B cell (primary cell): ENCODE measurements around the gene NOS1. TPM values are rescaled to one million over a fixed set of nuclear protein-coding genes. Genes with fewer than 3 reads are reported as not detected.
"Not testable (repeated sequence)": the region's sequence is repeated elsewhere in the genome, so short reads cannot be mapped to it uniquely, and the experiment has no call there.

ENCODE experiments used
- ATAC-seq: fragments of 200-7000 bp; cut with Tn5 transposase; one replicate; pipeline ENCODE4 v1.10.0; 2021; ENCODE audit warnings: low read depth, mild to moderate bottlenecking, moderate number of reproducible peaks, moderate library complexity
- CTCF ChIA-PET: fragments of 350-600 bp; sonication (Branson Sonifier 250); formaldehyde crosslinking; loops from one replicate; lab custom pipeline; 2021; ENCODE audit warnings: antibody characterized with exemption, inconsistent platforms; lab: Charles Lee
- POLR2A ChIA-PET: fragments of 350-600 bp; sonication (Branson Sonifier 250); formaldehyde crosslinking; loops from one replicate; lab custom pipeline; 2021; ENCODE audit warnings: antibody characterized with exemption; lab: Charles Lee
- DNase-seq: peaks from one replicate; pipeline ENCODE4 v3.0.0; 2013
- H2AFZ ChIP-seq: 2 replicates; pipeline ENCODE4 v1.6.1; 2012; ENCODE audit warnings: mild to moderate bottlenecking, low read depth, low read length; ENCODE audit not compliant: insufficient read depth, poor library complexity, severe bottlenecking
- H3K27ac ChIP-seq, 2 donors: 1 replicate in 1 of 2; 2 replicates in 1 of 2; pipeline ENCODE4 v1.5.1; 2012 to 2013; ENCODE audit warnings: low read length in 2 of 2, mild to moderate bottlenecking in 2 of 2, moderate library complexity in 1 of 2
- H3K27me3 ChIP-seq, 4 experiments: fragments of 200-600 bp in 1 of 4; sonication (generic) in 1 of 4; replicated peaks in 1 of 4; 1 replicate in 2 of 4; 2 replicates in 2 of 4; pipeline versions ENCODE4 v1.6.1 to v1.7.0; 2013 to 2016; ENCODE audit warnings: low read length in 3 of 4, mild to moderate bottlenecking in 2 of 4, mixed read lengths in 1 of 4, moderate library complexity in 1 of 4; ENCODE audit not compliant: insufficient read depth in 4 of 4, control insufficient read depth in 3 of 4; ENCODE audit errors: control extremely low read depth in 1 of 4
- H3K36me3 ChIP-seq, 2 experiments: replicated peaks in 1 of 2; 1 replicate in 1 of 2; 2 replicates in 1 of 2; pipeline versions ENCODE4 v1.6.1 to v1.7.1; 2013; ENCODE audit warnings: low read length in 1 of 2; ENCODE audit not compliant: insufficient read depth in 2 of 2, control insufficient read depth in 1 of 2; ENCODE audit errors: control extremely low read depth in 1 of 2, extremely low read depth in 1 of 2
- H3K4me1 ChIP-seq, 2 donors: fragments of 200-600 bp in 1 of 2; sonication (generic) in 1 of 2; 1 replicate in 1 of 2; 2 replicates in 1 of 2; pipeline versions ENCODE4 v1.5.1 to v1.6.1; 2013 to 2017; ENCODE audit warnings: low read length in 2 of 2; ENCODE audit not compliant: control insufficient read depth in 2 of 2, insufficient read depth in 2 of 2
- H3K4me2 ChIP-seq: replicated peaks from 2 replicates; pipeline ENCODE3; 2012; ENCODE audit warnings: mild to moderate bottlenecking, low read depth, low read length; ENCODE audit not compliant: poor library complexity, severe bottlenecking
- H3K4me3 ChIP-seq, 5 experiments: fragments of 200-600 bp in 1 of 5; sonication (generic) in 1 of 5; 1 replicate in 3 of 5; 2 replicates in 2 of 5; pipeline versions ENCODE4 v1.5.1 to v1.7.0; 2011 to 2016; ENCODE audit warnings: low read length in 4 of 5, mild to moderate bottlenecking in 4 of 5, low read depth in 2 of 5, control low read depth in 1 of 5, moderate library complexity in 1 of 5; ENCODE audit not compliant: insufficient read depth in 1 of 5; ENCODE audit errors: control extremely low read depth in 1 of 5, extremely low read depth in 1 of 5
- H3K79me2 ChIP-seq: fragments of 200-600 bp; sonication (generic); one replicate; pipeline ENCODE4 v1.6.0; 2016; ENCODE audit warnings: low read length; ENCODE audit not compliant: control insufficient read depth, insufficient read depth
- H3K9ac ChIP-seq: fragments of 200-600 bp; sonication (generic); 2 replicates; pipeline ENCODE4 v1.6.1; 2017; ENCODE audit warnings: mild to moderate bottlenecking, low read length, moderate library complexity
- H3K9me3 ChIP-seq, 3 donors: one replicate each; pipeline versions ENCODE4 v1.6.1 to v1.7.1; 2013; ENCODE audit warnings: low read length in 2 of 3; ENCODE audit not compliant: control insufficient read depth in 2 of 3, insufficient read depth in 1 of 3; ENCODE audit errors: control extremely low read depth in 1 of 3
- H4K20me1 ChIP-seq: 2 replicates; pipeline ENCODE4 v1.6.0; 2012; ENCODE audit warnings: mild to moderate bottlenecking, low read length; ENCODE audit not compliant: insufficient read depth, control insufficient read depth, poor library complexity, severe bottlenecking
- H3K27ac Mint-ChIP-seq: one replicate; pipeline ENCODE4 v1.8.0; 2021; ENCODE audit warnings: mixed read lengths
- H3K27me3 Mint-ChIP-seq: one replicate; pipeline ENCODE4 v1.8.0; 2021; ENCODE audit warnings: mixed read lengths
- H3K4me1 Mint-ChIP-seq: one replicate; pipeline ENCODE4 v1.8.0; 2021; ENCODE audit warnings: mixed read lengths
- H3K4me3 Mint-ChIP-seq: one replicate; pipeline ENCODE4 v1.8.0; 2021; ENCODE audit warnings: mixed read lengths
- H3K9me3 Mint-ChIP-seq: one replicate; pipeline ENCODE4 v1.8.0; 2022; ENCODE audit warnings: mixed read lengths; ENCODE audit not compliant: insufficient read depth
- EZH2 ChIP-seq: IDR thresholded peaks from 2 replicates; pipeline ENCODE4 v1.6.1; 2012; ENCODE audit warnings: borderline replicate concordance, low read depth, mild to moderate bottlenecking, moderate library complexity, low read length; ENCODE audit not compliant: insufficient read depth, poor library complexity, severe bottlenecking
- WGBS: methylation state at CpG from one replicate; pipeline ENCODE4 v1.1.5; 2013; ENCODE audit warnings: missing lambda C conversion rate; ENCODE audit not compliant: insufficient coverage; 5-methylcytosine and 5-hydroxymethylcytosine counted together
- intact Hi-C: fragments of 100-400 bp; cut with micrococcal nuclease; formaldehyde crosslinking; loops from one replicate; pipeline ENCODE4 v1.10.0; 2022
- polyA plus RNA-seq: library from polyadenylated mRNA; depleted of rRNA; stranded (reverse); fragments of >200 nt; gene quantifications from 2 replicates; pipeline ENCODE4 v1.2.3, GENCODE V29; 2012
- total RNA-seq, 2 donors: library from RNA; stranded (reverse); fragments of 120-200 nt in 1 of 2; gene quantifications; 1 replicate in 1 of 2; 2 replicates in 1 of 2; pipeline versions ENCODE4 v1.2.3 to v1.2.4, GENCODE V29; 2013 to 2022
- TF ChIP-seq, protein P1 (sequence below): fragments of 200-600 bp; IDR thresholded peaks from one replicate; pipeline ENCODE4 v1.8.0; 2022; ENCODE audit warnings: antibody characterized with exemption, mild to moderate bottlenecking

Gene NOS1
- total and polyA plus RNA-seq, 2 donors (not counting 1 experiment from before 2014, with no cell fraction given), result not detected

GRCh38 chr12:117202556-117202955 is 158.9 kb downstream of the NOS1 start:
- CTCF ChIA-PET, result interaction anchor here (0.5 to 1.3 kb wide), 2 partner anchors 9 to 672 kb away, joined by 4 to 7 read pairs; no protein-coding TSS in a partner anchor
- H3K79me2 ChIP-seq, result no peaks in the 10 kb centered on the region
- ATAC-seq (no peak), DNase-seq (no peak)
- no peak overlapping the region for H3K4me3 Mint-ChIP-seq
- H3K27me3 ChIP-seq, result peaks cover 0 to 8% (median 3%) of the 10 kb centered on the region in 4 experiments
- no peak overlapping the region for H2AFZ ChIP-seq
- H3K4me1 ChIP-seq, result no peaks in the 10 kb centered on the region
- H4K20me1 ChIP-seq, result no peaks in the 10 kb centered on the region
- intact Hi-C loops, result no loop called here
- no peaks in the 10 kb centered on the region for H3K36me3 ChIP-seq
- no peak overlapping the region for H3K4me3 ChIP-seq
- POLR2A ChIA-PET, result no interaction called here
- peaks cover 0 to 4% (median 0%) of the 10 kb centered on the region in 3 donors for H3K9me3 ChIP-seq
- no peak overlapping the region for H3K9ac ChIP-seq
- H3K27me3 Mint-ChIP-seq, result peaks cover 35% of the 10 kb centered on the region
- WGBS, result 85% methylated on average over 9 of the region's 9 CpGs
- H3K27ac ChIP-seq, result no peak overlapping the region
- H3K4me1 Mint-ChIP-seq, result no peaks in the 10 kb centered on the region
- H3K4me2 ChIP-seq, result no peak overlapping the region
- no peaks in the 10 kb centered on the region for H3K9me3 Mint-ChIP-seq
- TF ChIP-seq, protein P1, sequence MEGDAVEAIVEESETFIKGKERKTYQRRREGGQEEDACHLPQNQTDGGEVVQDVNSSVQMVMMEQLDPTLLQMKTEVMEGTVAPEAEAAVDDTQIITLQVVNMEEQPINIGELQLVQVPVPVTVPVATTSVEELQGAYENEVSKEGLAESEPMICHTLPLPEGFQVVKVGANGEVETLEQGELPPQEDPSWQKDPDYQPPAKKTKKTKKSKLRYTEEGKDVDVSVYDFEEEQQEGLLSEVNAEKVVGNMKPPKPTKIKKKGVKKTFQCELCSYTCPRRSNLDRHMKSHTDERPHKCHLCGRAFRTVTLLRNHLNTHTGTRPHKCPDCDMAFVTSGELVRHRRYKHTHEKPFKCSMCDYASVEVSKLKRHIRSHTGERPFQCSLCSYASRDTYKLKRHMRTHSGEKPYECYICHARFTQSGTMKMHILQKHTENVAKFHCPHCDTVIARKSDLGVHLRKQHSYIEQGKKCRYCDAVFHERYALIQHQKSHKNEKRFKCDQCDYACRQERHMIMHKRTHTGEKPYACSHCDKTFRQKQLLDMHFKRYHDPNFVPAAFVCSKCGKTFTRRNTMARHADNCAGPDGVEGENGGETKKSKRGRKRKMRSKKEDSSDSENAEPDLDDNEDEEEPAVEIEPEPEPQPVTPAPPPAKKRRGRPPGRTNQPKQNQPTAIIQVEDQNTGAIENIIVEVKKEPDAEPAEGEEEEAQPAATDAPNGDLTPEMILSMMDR, result no peak
- TF ChIP-seq EZH2, result no peak
- H3K27ac Mint-ChIP-seq, result no peak overlapping the region

DNA sequence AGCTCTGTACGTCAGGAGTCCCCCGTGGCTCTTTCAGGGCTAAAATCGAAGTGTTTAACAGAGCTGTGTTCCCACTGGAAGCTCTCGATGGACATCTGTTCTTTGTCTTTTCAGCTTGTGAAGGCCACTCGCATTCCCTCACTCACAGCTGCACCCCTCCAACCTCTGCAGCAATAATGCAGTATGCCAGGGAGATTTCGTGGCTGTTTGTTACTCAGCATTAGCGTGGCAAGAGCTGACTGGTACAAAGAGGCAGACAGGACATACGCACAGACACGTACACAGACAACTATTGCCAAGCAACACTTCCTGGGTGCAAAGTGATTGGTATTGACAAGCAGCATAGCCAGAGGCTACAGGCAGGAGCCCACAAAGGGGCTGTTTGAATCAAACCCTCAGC is 159.4 kb downstream of the NOS1 start:
- DNase-seq (no peak), ATAC-seq (no peak)
- H2AFZ ChIP-seq, result no peak overlapping the region
- Mint-ChIP-seq H3K27me3 (peaks cover 39% of the 10 kb centered on the region), H3K9me3 (no peaks in the 10 kb centered on the region), H3K4me1 (no peaks in the 10 kb centered on the region), H3K27ac (no peak overlapping the region), H3K4me3 (no peak overlapping the region)
- POLR2A ChIA-PET, result no interaction called here
- H3K4me1 ChIP-seq, result no peaks in the 10 kb centered on the region
- no peak overlapping the region for H3K4me3 ChIP-seq
- H3K27ac ChIP-seq, result no peak overlapping the region
- no peaks in the 10 kb centered on the region for H3K36me3 ChIP-seq
- H3K27me3 ChIP-seq, result peaks cover 0 to 9% (median 4%) of the 10 kb centered on the region in 4 experiments
- no peaks in the 10 kb centered on the region for H4K20me1 ChIP-seq
- TF ChIP-seq, protein P1, result no peak
- TF ChIP-seq EZH2, result no peak
- H3K4me2 ChIP-seq, result no peak overlapping the region
- H3K9me3 ChIP-seq, result peaks cover 0 to 4% (median 0%) of the 10 kb centered on the region in 3 donors
- 92% methylated on average over 6 of the region's 9 CpGs for WGBS
- intact Hi-C loops, result no loop called here
- H3K9ac ChIP-seq, result no peak overlapping the region
- CTCF ChIA-PET, result interaction anchor here (0.6 to 1.3 kb wide), 2 partner anchors 9 to 133 kb away, joined by 3 to 7 read pairs; no protein-coding TSS in a partner anchor
- no peaks in the 10 kb centered on the region for H3K79me2 ChIP-seq

GRCh38 chr12:117199956-117200744 is 161.3 kb downstream of the NOS1 start:
- H3K9me3 ChIP-seq, H3K4me3 Mint-ChIP-seq, H3K27ac ChIP-seq, intact Hi-C loops, H3K9me3 Mint-ChIP-seq, H3K4me1 ChIP-seq, H3K4me1 Mint-ChIP-seq, H3K4me2 ChIP-seq, H2AFZ ChIP-seq, H4K20me1 ChIP-seq, ATAC-seq, H3K36me3 ChIP-seq, POLR2A ChIA-PET, H3K27ac Mint-ChIP-seq, H3K4me3 ChIP-seq, H3K9ac ChIP-seq, H3K79me2 ChIP-seq, DNase-seq: not testable (repeated sequence)
- WGBS, result 91% methylated on average over 5 of the region's 8 CpGs
- H3K27me3 Mint-ChIP-seq, result peaks cover 39% of the 10 kb centered on the region
- CTCF ChIA-PET, result interaction anchor here (1.1 kb wide), 1 partner anchor 14 kb away, joined by 3 read pairs; no protein-coding TSS in a partner anchor
- peaks cover 0 to 15% (median 7%) of the 10 kb centered on the region in 4 experiments for H3K27me3 ChIP-seq
